ENCODE data around the gene SPNS3. TPM values are rescaled to one million over a fixed set of nuclear protein-coding genes. Genes with fewer than 3 reads are reported as not detected.

The SPNS3 gene
- polyA plus RNA-seq, 4 donors: 1.6 to 5.7 (median 3.7) TPM

DNA sequence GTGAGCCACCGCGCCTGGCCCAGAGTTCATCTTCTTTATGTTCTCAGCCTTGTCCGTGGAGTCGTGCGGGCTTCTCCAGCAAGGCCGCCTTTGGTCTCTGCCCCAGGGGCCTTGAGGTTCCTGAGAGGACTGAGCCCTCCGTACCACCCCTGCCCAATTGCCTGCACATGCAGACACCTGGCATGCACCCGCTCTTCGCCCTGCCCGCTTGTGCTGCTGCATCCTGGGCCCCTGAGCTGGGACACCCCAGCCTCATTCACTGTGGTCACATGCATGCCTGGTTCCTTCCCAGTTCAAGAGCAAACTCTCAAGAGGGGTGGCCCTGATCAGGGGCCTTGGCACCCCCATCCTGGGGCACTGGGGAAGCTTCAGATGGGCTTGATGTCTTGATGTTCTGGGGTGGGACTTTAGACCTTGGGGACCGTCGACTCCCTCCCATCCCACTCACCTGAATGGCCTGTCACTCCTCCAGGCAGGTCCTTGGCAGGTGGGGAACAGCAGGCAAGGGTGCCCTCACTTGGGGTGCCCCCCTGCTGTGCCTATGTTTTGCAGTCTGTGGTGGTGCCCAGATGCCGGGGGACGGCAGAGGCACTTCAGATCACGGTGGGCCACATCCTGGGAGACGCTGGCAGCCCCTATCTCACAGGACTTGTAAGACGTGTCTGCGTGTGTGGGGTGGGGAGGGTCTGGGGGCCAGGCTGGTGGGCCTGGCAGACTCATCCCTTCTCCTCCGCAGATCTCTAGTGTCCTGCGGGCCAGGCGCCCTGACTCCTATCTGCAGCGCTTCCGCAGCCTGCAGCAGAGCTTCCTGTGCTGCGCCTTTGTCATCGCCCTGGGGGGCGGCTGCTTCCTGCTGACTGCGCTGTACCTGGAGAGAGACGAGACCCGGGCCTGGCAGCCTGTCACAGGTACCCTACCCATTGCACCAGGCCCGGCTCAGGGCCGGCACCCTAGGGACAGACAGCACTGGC is 52.2 kb downstream of the SPNS3 start:
- no peak for DNase-seq (ENCODE audit: low read depth in 4 of 4, low spot score in 2 of 4)

DNA sequence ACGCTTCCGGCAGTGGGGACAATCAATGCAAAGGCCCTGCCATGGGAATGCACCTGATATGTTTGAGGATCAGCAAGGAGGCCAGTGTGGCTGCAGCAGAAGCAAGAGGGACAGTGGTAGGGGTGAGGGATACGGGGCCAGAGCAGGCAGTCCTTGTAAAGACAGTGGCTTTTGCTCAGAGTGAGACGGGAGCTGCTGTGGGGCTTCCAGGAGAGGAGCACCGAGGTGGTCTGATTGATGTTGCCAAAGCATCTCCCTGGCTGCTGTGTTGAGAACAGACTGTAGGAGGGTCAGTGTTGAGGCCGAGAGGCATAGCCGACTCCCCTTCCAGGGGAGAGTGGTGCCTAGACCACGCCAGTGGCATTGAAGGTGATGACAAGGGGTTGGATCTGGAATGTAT is 53.6 kb downstream of the SPNS3 start:
- DNase-seq (ENCODE audit: low read depth in 4 of 4, low spot score in 2 of 4): no peak

DNA sequence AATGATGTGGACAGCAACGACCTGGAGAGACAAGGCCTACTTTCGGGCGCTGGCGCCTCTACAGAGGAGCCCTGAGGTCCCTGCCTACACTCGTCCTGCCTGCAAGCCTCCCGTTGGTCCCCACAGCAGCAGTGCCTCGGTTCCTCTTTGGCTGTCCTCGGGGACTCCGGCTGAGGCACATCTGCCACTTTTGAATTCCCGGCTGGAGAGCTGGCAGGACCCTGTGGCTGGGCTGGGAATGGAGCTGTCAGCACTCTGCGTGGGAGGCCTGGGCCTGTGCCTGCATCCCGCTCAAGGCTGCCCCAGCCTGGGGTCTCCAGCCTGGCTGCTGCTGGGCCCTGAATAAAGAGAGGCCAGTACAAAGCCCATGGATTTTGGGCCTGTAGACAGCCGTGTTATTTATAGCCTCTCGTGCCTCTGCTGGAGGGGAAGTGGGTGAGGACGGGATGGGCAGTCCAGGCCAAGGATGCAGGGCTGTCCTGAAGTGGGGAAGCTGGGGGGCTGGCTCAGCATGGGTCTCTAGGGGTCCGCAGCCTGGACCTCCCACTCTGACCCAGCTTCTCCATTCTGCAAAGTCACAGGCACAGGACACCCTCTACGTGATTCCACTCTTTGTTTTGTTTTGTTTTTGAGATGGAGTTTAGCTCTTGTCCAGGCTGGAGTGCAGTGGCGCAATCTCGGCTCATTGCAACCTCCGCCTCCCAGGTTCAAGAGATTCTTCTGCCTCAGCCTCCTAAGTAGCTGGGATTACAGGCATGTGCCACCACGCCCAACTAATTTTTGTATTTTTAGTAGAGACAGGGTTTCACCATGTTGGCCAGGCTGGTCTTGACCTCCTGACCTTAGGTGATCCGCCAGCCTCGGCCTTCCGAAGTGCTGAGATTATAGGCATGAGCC is 54.3 kb downstream of the SPNS3 start:
- DNase-seq (ENCODE audit: low read depth in 4 of 4, low spot score in 2 of 4): no peak

DNA sequence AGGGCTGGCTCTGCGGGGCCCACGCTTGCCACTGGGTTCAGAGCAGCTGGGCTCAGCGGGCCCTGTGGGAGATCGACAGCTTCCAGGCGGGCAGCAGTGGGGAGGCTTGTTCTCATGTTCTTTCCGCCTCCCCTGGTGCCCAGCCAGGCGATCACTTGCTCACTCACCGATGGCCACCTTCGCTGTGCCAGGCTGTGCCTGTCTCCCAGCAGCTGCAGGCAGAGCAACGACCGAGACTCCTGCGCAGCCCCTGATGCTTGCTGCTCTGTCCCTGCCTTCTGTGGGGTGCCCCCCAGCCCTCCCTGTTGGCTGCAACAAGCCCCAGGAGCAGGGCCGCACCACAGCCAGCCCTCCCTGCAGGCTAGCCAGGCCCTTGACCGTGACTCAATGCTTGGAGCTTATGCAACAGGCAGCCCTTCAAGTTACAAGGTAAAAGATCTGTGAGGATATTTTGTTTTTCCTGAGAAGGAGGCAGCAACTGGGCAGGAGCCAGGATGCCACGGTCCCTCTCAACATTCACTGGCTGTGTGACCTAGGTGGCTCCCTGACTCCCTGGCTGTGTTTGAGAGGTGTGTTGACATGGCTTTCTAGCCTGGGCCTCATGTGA is 55.4 kb downstream of the SPNS3 start:
- no peak for DNase-seq (ENCODE audit: low read depth in 4 of 4, low spot score in 2 of 4)

DNA sequence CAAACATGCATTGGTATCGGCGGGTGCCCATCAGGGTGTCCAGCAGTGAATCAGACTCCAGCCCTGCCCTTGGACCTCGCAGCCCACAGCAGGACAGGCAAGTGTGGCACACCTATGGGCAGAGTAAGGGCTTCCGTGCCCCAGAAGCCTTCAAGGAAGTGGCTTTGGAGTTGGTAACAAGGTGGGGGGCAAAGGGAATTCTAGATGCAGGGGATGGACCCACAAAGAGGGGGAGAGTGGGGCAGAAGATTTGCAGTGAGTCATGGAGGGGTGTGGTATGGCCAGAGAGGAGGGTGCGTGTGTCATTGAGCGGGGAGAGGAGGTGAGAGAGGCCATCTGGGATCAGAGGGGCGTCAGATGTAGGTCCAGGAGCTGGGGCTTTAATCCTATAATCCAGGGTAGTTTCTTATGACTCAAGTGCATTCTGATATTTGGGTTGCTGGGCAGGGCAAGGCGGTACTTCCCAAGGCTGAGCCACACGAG is 56.4 kb downstream of the SPNS3 start:
- DNase-seq (ENCODE audit: low read depth in 4 of 4, low spot score in 2 of 4): no peak

DNA sequence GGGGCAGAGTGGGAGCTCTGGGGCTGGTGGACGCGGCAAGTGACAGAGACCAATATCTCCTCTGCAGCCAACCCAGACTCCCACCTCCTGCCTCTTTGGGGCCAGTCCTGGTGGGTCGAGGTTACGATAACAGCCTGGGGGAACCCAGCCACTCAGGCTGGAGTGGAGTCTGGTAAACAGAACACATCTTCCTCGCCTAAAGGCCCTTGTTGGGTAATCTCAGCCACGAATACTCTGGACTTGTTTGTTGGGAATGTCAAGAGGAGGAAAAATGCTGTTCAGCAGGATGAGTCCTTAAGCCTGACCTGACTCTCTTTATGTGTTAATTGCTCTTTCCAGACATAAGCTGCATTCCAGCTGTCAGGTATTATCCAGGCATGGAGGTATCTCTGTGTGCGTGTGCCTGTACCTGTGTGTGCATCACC is 56.9 kb downstream of the SPNS3 start:
- DNase-seq (ENCODE audit: low read depth in 4 of 4, low spot score in 2 of 4): no peak

DNA sequence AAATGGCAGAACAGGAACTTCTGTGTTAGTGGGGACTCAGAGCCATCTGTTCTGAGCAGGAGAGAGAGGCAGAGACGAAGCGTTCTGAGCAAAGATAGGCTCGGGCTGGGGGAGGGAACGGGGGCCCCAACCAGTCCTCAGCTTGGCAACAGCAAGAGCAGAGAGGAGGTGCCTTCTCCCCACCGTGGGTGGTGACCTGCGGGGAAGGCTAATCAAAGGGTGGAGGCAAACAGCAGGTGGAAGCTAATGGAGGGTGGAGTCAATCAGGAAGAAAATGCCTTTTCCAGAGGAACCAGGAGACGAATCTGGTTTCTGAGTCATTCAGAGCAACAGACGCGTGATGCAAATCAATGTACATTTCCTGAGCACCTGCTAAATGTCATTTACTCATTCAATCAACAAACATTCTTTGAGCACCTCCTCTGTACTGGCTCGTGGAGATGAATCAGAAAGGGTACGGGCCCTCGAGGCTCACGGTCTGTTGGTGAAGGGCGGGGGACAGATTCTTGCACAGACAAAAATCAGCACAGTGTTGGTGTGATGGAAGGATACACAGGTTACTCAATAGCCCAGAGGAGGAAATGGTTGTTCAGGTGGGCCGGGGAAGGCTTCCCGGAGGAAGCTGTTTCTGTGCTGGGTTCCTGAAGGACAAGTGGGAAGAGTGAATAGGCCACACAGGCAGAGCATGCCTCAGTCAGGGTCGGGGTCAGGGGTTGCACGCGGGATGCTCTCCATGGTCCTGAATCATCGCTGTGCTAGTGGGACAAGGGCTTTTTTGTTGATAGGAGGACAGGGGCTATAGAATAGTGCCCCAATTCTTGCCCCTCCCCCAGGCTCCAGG is 59.2 kb downstream of the SPNS3 start:
- DNase-seq (ENCODE audit: low read depth in 4 of 4, low spot score in 2 of 4): peak in 1 of 4 donors; percentile 76

DNA sequence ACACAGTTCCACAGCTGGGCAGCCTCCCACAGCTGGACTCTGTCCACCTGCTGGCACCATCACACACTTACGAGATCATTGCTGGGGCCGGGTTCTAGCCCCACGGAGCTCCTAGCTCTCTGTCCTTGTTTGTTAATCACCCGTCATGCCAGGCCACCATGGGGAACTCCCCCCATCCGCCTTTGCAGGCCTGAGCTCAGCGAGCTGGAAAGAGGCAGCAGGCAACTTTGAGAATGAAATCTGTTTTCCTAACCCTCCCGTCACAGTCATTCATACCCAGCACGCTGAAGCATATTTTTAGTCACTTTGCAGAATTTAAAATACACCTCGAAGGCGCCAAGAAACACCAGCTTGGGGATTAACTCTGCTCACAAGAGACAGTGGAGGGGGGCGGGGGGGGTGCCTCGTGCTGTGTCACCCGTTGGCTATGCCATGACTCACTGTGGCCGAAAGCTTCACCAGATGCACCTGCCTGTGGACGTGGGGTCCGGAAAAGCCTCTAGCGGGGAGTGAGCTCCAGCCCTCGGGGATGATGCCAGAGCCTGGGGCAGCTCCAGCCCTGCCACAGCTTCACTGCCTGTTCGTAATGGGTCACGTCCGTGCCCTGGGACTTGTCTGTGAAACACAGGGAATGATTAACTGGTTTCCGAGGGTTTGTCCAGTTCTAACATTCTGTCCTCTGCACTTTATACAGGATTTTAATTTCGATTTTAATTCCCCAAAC is 63.5 kb downstream of the SPNS3 start:
- DNase-seq (ENCODE audit: low read depth in 4 of 4, low spot score in 2 of 4): no peak

DNA sequence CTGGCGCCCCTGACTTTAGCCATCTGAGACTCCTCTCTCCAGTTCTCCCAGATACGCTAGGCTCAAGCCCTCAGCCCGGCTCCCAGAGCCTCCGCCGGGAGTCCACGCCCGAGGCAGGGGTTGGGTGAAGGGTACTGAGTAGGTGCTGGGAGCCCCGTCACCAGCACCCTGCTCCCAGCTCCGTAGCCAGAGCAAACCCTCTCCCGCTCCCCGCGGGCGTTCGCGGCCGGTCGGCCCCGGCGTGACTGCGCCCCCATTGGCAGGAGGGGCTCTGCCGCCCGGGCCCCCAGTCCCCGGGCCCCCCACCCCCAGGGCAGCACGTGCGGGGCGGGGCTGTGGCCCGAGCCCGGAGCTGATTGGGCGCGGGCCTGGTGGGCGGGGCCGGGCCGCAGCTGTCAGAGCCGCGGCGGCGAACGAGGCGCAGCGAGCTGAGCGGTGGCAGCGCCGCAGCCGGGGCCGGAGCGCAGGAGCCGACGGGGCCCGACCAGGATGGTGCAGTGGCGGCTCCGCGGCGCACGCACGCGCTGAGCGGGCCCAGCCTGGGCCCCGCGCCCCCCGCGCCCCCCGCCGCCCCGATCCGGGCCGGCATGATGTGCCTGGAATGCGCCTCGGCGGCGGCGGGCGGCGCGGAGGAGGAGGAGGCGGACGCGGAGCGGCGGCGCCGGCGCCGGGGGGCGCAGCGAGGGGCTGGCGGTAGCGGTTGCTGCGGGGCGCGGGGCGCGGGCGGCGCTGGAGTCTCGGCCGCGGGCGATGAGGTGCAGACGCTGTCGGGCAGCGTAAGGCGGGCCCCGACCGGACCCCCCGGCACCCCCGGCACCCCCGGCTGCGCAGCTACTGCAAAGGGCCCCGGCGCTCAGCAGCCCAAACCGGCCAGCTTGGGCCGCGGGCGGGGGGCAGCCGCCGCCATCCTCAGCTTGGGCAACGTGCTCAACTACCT is 65.0 kb downstream of the SPNS3 start, which contains the start of gene SPNS2:
Gene SPNS2, plus strand, starts transcription at position 421 of the 937 bp plus-strand sequence. Its CDS starts 167 bp downstream, at position 588.
- DNase-seq (ENCODE audit: low read depth in 4 of 4, low spot score in 2 of 4): no peak

DNA sequence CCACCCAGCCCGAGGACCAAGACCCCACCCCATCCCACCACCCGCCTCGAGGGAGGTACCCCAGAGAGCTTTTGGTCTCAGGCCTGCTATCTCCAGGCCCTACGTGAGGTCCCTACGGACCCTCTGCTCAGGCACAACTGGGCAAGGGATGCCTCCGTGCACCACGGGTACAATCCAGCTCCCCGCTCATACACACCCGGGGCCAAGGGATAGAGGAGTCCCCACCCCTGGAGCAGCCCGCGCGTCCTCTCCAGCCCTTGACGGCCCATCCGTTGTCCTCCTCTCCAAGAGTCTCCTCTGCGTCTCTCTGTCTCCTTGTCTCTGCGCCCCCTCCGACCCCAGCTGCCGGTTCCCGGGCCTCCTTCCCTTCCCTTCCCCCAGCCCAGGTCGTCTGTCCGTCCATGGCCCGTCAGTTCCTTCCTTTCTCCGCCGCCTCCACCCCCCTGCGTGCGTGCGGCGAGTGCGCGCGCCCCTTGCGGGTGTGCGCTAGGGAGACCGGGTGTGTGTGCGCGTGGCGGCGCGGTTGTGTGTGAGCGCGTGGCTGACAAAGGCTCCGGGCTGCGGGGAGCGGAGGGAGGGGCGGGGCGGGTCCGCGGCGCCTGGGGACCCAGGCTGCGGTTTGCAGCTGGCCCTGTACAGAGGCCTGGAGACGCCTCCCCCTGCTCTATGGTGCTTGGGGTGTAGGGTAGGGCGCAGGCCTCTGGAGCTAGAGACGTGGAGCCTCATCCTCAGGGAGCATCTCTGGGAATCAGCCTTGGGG is 65.9 kb downstream of the SPNS3 start:
- no peak for DNase-seq (ENCODE audit: low read depth in 4 of 4, low spot score in 2 of 4)

DNA sequence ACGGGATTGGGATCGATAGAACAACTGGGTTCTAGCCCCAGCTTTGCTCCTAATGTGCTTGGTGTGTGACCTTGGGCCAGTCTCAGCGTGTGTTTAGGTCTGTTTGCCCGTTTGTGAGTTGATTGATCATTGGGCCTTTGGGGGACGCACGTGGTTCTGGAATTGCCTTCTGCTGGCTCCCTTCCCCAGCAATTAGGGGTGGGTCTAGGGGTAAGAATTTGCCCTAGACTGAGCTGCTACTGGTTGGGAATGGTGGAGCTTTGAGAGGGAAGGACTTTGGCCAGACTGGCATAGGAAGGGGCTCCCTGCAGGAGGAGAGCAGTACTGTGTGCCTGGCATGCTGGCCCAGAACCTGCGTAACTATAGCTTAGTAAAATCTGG is 66.4 kb downstream of the SPNS3 start:
- no peak for DNase-seq (ENCODE audit: low read depth in 4 of 4, low spot score in 2 of 4)

DNA sequence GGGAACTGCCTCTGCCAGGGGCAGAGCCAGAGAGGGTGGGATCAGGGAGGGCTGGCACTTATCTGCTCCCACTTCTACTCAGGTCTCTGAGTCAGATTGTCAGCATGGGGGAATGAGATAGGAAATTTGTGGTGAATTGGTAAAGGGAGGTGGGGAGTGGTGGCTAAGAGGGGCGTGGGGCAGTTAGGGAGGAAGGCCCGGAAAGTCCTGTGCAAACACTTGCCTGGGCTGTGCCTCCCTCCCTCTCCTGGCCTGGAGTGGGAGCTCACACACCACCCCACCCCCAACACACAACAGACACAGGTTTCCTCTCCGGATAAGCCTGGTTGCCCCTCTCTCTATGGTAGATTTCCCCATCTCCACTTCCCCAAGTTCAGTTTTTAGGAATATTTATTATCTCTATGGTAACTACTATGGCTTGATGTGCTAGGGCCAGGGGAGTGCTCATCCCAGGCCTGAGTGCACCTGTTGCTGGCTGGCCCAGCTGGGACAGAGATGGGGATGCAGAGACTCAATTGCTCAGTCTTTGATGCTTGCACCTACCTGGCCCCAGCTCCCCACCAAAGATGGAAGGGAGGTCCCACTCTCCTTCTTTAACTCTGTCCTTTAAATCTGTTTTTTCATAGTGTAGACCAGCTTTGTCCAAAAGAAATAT is 67.7 kb downstream of the SPNS3 start:
- no peak for DNase-seq (ENCODE audit: low read depth in 4 of 4, low spot score in 2 of 4)

DNA sequence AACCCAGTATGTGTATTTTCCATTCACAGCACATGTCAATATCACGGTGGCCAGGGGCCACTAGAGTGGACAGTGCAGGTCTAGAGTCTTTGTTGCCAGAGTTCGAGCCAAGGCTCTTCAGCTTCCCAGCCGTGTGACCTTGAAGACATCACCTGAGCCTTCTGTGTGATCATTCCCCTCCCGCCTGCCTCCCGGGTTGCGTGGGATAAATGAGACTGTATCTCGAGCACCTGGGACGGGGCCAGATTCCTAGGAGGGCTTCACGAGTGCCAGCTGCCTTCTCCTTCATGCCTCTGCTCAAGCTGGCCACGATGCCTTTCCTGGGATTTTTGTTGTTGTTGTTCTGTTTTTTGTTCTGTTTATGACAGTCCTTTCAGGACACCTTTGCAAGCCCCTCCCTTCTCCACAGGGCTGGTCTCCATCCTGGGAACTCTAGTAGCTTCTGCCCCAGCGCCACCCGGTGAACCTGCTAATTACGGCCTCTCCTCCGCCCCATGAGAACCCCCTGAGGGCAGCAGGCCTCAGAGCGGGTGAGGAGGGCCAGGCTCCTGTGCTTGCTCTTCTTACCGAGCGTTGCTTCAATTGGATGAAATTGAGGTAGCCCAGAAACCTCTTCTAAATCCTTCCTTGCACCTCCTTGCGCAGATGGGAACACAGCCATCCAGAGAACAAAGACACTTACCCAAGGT is 68.9 kb downstream of the SPNS3 start:
- DNase-seq (ENCODE audit: low read depth in 4 of 4, low spot score in 2 of 4): no peak

DNA sequence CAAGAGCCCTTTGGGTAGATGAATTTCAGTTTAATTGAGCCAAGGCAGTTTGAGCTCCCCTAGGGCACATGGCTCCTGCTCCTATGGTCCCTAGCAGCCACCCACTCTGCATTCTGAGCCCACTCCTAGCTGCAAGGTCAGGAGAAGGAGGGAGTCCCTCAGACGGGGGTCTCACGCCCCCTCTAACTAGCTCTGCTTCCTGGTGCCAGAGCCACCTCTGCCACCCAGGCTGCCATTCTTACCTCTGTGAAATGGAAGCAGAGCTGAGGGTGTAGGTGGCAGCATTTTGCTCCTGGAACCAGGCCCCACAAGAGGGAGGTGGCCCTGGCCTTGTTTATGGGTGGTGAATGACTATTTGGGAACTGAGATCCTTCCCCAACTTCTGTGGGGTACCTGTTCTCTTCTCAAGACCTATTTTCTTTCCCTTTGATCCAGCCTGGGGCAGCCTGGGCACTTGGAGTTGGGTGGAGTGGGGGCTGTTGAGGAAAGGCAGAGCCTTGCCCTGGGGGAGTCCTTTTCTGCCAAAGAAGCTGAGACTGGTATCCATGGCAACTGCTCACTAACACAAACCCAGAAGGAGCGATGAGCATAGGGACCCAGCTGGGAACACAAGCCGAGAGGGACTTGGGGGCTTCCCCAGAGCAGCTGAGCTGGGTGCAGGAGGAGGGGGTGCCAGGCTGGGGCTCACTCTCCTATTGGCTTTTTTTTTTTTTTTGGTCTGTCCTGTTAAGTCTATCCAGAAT is 69.7 kb downstream of the SPNS3 start:
- no peak for DNase-seq (ENCODE audit: low read depth in 4 of 4, low spot score in 2 of 4)

DNA sequence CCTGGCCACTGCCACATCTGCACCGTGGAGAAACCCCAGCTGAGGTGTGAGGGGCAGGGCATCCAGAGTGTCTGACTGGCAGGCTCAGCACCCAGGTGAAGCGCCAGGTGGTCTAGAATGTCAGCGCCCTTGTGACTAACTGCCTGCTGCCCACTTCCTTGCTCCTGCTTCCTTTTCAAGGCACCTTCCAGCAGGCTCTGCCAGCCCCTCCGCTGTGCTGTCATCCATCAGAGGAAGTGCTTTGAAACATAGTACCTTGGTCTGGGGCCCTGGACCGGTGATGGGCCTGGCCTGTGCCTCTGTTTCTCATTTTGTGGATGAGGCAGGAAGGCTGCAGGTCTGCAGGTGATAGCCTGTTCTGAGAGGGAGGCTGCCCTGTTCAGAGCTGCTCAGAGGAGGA is 70.4 kb downstream of the SPNS3 start:
- DNase-seq (ENCODE audit: low read depth in 4 of 4, low spot score in 2 of 4): no peak

DNA sequence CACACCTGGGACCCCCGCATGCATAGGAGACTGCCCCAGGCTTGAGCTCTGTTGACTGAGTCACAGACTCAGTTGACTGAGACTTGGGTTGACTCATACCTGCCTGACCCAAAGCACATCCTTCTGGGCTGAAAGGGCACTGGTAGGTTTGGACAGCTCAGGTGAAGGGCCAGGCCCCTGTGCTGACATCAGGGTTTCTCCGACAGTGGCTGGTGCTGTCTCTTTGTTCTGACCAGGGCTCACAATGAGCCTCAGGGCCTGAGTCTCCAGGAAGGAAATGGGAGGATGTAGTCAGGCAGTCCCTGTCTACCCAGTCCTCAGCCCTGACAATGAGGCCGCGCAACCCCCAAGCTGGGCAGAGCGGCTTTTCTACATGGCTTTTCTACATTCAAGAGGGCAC is 71.4 kb downstream of the SPNS3 start:
- no peak for DNase-seq (ENCODE audit: low read depth in 4 of 4, low spot score in 2 of 4)

Data from left renal cortex interstitium (tissue), 4 donors.